ENCODE data around the gene SLC22A8.
"Not testable (repeated sequence)": the region's sequence is repeated elsewhere in the genome, so short reads cannot be mapped to it uniquely, and the experiment has no call there.

Gene SLC22A8, protein sequence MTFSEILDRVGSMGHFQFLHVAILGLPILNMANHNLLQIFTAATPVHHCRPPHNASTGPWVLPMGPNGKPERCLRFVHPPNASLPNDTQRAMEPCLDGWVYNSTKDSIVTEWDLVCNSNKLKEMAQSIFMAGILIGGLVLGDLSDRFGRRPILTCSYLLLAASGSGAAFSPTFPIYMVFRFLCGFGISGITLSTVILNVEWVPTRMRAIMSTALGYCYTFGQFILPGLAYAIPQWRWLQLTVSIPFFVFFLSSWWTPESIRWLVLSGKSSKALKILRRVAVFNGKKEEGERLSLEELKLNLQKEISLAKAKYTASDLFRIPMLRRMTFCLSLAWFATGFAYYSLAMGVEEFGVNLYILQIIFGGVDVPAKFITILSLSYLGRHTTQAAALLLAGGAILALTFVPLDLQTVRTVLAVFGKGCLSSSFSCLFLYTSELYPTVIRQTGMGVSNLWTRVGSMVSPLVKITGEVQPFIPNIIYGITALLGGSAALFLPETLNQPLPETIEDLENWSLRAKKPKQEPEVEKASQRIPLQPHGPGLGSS

DNA sequence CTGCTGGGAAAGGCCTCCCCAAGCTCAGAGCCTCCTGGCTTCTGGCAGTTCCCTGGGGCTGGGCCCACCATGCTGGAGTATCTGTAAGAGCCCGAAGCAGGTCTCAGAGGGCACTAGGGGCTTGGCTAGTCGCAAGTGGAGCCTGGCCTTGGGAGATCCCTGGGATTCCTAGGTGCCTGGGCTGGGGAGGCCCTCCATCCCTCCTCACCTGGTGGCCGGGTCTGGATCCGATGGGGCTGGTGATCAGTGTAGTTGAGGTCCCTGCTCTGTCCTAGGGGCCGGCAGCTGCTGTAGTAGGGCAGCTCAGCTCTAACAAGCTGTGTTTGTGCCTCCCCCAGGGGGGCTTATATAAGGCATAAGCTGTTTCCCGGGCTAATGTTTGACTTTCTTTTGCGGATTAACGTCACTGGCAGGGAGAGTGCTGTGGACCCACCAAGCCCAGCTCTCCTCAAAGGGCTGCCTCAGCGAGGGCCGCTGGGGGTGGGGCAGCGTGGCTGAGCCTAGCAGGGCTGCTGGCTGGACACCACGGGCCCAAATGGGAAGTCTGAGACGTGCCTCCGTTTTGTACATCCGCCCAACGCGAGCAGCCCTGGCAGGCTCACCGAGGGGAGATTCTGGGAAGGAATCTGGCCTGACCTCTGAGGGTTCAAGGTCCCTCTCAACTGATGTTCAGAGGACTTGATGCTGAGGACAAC, at the start of gene SLC22A8:
Gene SLC22A8 (minus strand): TSS at position 321 of the 695 bp plus-strand sequence. CDS start 883 bp downstream, outside the sequence.
- DNase-seq, result no peak

GRCh38 chr11:63046203-63046602, 30.6 kb upstream of the SLC22A8 start:
- DNase-seq, result not testable (repeated sequence)

GRCh38 chr11:63042596-63042995, 27.0 kb upstream of the SLC22A8 start:
- no peak for DNase-seq

DNA sequence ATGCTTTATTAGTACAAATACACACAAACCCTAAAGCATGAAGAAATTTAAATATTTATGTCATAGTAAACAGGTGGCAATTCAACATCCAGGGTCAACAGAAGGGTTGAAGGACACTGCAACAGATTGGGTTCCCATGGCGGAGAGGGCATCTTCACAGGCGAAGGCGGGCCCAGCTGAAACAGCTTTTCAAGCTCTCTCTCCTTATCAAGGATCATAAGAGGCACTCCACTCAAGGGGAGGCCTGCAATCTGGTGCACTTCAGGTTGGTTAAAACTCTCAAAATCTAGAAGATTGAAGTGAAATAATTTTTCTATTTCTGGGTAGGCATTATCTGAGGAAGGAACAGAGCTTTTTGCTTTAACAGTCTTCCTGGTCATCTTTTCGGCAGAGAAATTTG, 16.8 kb upstream of the SLC22A8 start:
- no peak for DNase-seq

GRCh38 chr11:63023841-63024648, 8.4 kb upstream of the SLC22A8 start:
- DNase-seq, result peak; percentile 76 to 89

GRCh38 chr11:63023222-63023814, 7.7 kb upstream of the SLC22A8 start:
- no peak for DNase-seq

GRCh38 chr11:63022441-63022840, 6.8 kb upstream of the SLC22A8 start:
- no peak for DNase-seq

DNA sequence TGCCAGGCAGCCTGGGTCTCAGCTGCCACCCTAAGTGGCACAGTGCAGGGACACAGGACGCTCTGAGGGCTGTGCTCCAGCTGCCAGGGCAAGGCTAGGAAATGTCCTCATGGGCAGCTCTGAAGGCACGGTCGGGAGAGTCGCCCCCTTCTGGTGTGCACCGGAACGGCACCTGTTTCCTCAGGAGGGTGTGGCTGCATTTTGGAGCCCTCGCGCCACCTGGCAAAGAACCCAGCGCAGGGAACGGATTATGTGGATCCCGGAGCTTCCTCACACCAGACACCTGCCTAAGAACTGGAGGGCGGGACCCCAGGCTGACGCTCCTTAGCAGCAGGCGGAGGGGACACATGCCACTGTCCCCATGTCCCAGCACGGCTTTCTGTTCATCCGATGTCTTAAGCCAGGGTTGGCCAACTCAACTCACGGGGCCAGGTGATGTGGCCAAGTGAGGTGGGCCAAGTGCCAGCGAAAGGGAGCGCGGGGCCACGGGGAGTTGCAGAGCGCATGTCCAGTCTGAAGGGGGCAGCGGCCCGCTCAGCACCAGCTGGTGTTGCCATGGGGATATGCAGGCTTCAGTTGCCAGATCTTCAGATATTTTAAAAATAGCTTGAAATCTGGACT, 5.1 kb upstream of the SLC22A8 start:
- DNase-seq, result no peak

DNA sequence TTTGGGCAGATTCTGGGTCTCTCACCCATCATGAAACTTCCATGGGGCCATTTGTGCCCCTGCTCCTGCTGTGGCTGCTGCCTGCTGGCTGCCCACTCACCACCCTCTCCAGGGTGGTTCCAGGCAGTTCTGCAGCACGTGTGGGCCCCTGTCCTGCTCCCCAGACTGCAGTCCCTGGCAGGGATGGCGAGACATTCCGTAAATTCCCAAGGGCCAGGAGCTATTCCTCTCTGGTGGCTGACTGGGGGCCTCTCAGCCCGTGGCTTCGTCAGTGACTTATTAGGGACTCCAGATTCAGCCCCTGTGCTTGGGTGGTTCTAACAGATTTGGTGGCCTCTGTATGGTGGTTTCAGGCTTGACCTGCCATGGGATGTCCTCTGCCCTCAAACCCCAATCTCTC, 3.9 kb upstream of the SLC22A8 start:
- DNase-seq, result no peak

- DNase-seq, result no peak
These were observed 1.8 kb upstream of the SLC22A8 start for GRCh38 chr11:63017306-63017974.

GRCh38 chr11:63014408-63015055, 1.1 kb downstream of the SLC22A8 start:
- DNase-seq, result no peak

DNA sequence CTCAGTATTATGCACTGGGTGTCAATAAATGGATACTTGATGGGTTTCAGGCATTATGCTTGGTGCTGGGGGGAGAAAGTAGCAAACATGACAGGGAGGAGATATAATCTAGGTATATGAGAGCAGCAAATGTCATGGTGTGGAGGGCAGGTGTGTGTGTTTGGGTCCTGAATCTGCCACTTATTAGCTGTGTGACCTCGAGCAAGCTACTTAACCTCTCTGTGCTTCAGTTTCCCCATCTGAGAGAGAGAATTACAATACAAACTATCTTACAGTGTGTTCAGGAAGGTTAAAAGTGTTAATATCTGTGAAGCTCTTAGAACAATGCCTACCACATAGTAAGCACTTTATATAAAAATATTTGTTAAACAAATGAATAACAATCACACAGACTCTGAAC, 2.8 kb downstream of the SLC22A8 start:
- no peak for DNase-seq

GRCh38 chr11:63012430-63012829, 3.2 kb downstream of the SLC22A8 start:
- DNase-seq, result no peak

- no peak for DNase-seq
These were observed 4.7 kb downstream of the SLC22A8 start for GRCh38 chr11:63010934-63011439.

GRCh38 chr11:63007920-63008319, 7.7 kb downstream of the SLC22A8 start:
- no peak for DNase-seq

- DNase-seq, result no peak
These were observed 14.2 kb downstream of the SLC22A8 start for GRCh38 chr11:63001456-63001855.

DNA sequence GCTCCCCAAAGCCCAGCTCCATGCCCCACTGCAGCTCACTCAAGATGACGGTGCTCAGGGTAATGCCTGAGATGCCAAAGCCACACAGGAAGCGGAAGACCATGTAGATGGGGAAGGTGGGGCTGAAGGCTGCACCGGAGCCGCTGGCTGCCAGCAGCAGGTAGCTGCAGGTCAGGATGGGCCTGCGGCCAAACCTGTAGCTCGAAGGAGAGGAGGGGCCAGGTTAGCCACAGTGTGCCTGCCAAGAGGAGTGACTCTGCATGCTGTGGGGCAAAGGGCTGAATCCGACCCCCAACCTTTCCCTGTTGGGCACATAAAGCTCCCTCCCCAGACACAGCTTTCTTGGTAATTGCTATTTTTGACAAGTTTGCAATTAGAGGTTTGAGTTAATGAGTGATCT, 16.0 kb downstream of the SLC22A8 start:
- no peak for DNase-seq

DNA sequence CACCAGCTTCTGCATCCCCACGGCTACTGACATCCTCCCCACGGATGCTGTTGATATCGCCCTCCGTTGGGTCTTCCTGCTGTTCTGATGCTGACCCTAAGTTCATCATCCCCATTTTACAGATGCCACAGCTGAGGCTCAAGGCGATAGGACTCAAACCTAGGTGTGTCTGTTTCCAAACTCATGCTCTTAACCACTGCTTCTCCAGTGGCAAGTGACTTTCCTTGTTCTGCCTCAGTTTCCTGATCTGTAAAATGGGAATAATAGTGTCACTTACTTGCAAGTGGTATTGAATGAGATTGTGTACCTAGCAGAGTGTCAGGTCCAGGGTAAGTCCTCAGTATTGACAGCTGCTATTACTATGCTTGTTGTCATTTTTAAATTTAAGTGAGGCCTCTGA, 16.5 kb downstream of the SLC22A8 start:
- no peak for DNase-seq

DNA sequence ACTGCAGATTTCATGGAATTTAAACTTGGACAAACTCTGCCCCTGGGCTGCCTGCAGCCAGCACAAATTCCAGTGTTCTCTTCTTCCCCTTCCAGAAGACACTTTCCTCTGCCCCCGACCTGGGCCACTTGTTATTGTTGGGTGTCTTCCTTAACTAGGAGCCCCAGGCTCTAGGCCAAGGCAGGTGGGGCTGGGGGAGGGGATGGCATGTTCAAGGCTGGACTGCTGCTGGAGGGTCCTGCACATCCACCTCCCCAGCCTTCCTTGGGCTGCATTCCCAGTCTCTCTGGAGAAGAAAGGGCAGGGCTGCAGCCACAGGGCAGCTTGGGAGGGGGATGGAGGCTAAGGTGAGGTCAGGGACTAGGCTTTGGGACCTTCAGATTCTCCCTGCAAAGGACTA, 19.4 kb downstream of the SLC22A8 start:
- DNase-seq, result no peak

- DNase-seq, result no peak
These were observed 20.9 kb downstream of the SLC22A8 start for GRCh38 chr11:62994775-62995174.

DNA sequence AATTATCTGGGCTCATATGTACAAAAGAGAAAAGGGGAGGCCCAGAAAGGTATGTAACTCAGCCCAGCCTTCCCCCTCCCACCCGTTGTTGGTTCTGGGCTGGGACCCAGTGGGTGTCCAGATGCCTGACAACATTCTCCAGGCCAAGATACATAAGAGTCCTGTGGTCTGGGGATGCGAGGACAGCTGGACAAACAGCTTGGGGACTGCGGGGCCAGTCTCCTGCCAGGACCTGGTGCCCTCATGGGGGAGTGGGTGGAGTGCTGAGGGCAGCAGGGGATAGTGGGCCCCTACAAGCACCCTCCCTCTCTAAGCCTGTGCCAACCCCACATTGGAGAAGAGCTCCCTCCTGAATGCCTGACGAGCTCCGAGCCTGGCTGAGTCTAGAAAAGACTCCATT, 27.4 kb downstream of the SLC22A8 start:
- no peak for DNase-seq
